Measurements from ENCODE around the gene TIGD3.
A peak's percentile ranks its signal among the peaks of the same experiment; 100 is the strongest.

TIGD3 gene

DNA sequence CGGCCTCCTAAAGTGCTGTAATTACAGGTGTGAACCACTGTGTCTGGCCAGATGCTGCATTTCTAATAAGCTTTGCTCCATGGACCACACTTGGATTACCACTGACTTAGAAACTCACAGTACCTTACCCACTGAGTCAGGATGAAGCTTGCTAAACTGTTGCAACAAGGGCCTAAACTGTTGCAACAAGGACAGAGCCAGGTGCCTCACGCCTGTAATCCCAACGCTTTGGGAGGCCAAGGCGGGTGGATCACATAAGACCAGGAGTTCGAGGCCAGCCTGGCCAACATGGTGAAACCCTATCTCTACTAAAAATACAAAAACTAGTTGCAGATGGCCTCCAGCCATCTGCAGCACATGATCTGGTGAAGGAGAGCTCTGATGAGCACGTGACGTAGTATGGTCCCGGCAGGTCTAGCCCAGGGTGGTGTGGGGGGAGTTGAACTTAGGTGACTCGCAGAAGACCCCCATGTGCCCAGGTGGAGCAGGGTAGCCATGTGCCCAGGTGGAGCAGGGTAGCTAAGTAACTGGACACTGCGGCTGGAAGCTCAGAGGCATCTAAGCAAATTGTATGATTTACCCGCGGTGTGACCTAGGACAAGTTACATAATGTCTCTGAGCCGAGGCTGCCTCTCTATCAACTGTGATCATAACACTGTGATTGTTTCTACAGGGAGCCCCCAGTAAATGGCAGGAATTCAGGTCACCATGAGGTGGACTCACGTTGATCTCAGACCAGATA lies 19.5 kb downstream of the TIGD3 start:
- DNase-seq = no peak

DNA sequence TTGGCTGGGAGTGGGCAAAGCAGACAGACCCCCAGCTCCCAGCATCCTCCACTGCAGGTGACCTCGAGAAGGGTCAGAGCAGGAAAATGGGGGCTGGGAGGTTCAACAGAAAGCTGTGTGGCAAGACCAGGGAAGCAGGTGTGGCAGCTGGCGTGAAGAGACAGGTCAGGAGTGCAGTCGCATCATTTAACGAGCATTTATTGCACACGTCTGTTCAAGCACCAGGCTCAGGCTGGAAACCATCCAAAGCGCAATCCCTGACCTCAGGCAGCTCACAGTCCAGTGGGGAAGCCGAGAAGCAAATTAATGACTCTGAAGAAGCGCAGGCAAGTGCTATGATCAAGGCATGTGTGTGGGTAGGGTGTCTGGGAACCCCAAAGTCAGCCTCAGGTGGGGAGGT lies 20.5 kb downstream of the TIGD3 start:
- DNase-seq = no peak

DNA sequence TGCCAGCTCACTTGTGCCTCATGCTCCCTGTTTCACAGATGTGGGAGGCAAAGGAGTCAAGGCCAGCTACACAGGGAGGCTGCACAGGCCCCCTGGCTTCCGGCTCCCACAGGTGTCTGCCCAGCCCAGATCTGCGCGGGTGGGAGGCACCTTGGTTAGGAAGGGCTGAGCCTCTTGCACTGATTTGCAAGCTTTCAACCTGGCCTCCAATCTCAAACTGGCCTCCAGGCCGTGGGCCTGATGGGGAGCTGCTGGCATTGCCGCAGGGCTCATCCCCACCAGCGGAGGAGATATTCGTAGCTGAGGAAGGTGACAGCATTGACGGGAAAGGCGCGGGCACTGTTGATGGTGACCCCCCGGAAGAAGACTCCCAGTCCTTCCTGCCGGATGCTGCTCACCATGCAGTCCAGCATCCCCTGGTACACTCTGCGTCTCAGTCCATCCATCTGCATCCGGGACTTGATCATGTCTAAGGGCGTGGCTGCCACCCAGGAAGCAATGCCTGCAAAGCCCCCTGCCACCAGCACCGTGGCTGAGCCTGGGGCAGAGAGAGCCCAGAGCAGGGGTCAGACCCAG lies 21.7 kb downstream of the TIGD3 start:
- no peak for DNase-seq

DNA sequence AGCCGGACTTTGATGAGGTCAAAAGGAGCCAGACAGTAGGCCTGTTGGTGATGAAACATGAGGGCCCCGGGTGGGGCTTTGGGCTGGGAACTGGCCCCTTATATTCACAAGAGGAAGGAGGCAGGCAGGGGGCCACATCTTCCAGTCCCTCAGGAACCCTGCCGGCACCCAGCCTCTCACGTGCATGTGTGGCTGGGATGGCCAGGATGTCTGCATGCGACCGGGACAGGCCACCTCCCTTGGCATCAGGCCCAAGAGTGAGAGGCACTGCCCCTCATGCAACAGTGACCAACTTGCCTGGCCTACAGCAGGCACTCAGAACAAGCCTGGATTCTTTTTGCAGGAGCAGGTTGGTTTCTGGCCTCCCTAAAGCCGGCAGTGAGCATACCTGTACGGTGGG lies 22.5 kb downstream of the TIGD3 start:
- DNase-seq = no peak

DNA sequence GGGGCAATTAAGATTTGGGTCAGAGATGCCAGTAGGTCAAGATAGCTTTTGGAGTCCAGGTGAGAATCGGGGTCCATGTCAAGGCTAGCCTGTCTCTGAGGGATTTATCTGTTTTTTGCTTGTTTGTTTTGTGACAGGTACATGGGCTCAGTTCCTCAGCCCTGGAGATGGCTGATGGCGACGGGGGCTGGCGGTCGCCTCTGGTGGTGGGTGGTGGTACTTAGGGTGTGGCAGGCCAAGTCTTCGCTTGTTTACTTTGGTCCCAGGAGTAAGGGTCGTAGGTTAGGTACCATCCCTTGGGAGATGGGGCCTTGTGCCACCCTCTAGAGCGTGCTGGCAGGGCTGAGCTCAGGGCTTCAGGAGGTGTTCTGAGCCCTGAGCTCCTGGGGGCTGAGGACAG lies 23.2 kb downstream of the TIGD3 start:
- no peak for DNase-seq

DNA sequence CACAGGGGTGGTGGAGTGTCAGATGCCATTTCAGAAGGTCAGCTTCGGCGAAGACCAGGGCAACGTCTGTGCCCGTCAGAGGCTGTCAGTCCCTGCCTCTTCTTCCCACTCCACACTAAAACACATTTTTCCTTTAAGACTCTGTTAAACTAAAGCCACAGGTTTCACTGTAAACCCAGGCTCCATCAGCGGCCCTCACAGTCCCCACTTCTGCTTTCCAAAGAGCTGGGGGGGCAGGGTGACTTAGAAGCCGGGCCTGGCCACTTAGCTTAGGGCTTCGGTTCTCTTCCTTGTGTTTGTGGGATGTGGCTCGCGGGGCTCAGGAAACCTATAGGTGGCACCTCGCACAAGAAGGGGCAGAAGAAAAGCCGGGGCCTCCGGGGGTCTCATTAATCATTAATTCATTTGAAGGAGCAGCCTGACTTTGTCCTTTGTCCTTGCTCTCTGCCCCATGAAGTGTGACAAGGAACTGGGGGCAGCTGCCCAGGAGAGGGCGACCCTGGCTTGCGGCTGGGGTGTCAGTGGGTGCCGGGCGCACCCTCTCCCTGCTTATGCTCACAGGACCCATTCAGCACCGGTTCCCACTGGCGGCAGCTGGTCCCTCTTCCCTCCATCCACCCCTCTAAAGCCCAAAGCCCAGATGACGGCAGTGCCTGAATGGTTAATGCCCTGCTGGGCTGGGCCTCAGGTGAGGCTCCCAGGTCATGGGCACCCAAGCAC lies 23.8 kb downstream of the TIGD3 start:
- DNase-seq = no peak

DNA sequence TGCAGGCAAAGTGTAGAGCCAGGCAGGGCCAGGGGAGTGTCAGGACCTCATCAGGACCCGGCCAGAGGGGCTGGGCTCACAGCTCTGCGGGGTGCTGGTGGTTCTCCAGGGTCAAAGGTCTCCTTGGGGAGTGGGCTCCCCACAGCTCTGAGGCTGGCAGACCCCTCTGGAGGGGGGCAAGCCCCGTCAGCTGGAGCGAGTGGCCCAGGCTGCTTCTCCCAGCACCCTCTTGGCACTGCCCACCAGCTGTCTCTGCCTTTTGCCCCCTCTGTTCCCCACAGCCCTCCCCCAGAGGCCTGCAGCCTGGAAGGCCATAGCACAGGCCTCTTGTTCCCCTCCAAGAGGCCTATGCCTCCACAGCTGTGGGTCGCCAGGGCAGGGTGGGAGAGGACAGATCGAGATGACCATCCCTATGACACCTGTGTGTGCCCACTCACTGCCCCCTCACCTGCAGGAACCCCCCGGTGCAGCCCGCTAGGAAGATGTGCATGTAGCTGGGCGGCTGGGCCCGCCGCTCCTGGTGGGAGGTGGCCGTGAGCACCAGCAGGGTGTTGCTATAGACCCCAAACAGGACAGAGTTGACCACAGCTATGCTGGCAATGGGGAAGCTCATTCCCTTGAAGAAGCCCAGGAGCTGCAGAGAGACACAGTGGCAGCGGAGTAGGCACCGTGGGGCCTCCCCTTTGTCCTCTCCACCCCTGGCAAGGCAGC lies 24.5 kb downstream of the TIGD3 start:
- DNase-seq = no peak

DNA sequence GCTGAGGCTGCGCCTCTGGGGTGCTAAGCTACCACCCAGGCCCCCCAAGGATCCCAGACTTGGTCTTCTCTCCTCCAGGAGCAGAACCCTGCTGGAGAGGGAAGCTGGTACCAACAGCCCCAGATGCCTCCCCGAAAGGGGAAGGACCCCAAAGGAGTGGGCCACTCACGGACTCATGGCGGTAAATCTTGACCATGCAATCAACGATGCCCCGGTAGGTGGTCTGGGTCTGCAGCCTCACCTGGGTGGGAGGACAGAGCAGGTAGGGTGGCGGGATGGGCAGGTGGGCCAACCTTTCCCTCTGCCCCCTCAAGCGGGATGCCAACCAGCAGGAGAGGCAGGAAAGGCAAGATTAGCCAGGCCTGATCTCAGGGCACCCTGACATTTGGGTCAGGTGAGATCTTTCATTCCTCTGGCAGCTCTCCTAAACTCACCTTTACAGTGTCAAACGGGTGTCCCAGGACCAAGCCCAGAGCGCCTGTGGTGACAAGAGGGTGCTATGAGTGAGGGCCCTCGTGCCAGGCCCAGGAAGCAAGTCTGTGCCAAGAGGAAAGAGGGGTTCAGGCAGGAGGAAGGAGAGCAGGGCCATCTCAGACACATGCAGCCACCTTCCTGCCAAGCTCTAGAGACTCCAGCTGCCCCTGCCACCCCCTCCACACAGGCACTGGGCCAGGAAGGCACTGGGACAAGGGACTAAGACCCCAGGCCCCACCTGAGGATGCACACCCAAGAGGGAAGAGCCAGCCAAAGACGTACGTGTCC lies 25.3 kb downstream of the TIGD3 start:
- no peak for DNase-seq

DNA sequence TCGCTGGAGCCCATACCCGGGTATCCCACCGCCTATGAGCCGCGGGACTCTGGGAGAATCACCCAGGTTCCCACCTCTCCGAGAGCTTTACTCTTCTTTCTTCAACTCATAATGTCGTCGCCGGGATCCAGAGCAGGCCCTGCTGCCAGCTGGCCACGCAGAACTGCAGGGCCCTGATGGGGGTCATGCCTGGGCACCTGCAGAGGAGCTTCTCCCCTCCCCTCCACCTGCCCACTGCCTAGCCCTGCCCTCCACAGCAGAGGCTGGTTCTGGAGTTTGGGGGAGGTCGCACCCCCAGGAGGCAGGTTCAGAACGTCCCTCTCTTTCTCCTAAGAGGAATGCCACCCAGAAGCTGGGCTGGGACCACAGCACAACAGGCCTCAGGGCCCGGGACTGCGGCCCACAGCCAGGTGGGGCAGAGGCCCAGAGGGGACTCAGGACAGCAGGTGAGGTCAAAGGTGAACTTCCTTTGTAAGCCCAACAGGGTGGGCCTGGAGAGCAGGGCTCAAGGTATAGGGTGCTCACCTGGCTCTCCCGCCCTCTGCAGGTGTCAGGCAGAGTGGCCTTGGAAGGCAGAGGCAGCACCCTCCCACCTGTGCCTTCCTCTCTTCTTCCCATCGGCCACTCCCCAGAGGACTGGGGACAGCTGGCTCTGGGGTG lies 26.0 kb downstream of the TIGD3 start:
- DNase-seq = no peak

DNA sequence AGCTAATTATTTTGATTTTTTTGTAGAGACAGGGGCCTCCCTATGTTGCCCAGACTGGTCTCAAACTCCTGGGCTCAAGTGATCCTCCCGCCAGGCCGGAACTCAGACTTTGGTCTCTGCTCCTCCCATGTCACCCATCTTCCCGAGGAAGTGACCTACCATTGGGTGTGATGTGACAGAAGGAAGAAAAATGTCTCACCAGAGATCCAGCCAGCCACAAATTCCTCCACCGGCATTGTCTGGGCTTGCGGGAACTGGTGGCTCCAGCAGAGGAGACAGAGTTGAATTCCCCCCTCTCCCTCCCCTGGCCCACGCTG lies 27.1 kb downstream of the TIGD3 start:
- no peak for DNase-seq

DNA sequence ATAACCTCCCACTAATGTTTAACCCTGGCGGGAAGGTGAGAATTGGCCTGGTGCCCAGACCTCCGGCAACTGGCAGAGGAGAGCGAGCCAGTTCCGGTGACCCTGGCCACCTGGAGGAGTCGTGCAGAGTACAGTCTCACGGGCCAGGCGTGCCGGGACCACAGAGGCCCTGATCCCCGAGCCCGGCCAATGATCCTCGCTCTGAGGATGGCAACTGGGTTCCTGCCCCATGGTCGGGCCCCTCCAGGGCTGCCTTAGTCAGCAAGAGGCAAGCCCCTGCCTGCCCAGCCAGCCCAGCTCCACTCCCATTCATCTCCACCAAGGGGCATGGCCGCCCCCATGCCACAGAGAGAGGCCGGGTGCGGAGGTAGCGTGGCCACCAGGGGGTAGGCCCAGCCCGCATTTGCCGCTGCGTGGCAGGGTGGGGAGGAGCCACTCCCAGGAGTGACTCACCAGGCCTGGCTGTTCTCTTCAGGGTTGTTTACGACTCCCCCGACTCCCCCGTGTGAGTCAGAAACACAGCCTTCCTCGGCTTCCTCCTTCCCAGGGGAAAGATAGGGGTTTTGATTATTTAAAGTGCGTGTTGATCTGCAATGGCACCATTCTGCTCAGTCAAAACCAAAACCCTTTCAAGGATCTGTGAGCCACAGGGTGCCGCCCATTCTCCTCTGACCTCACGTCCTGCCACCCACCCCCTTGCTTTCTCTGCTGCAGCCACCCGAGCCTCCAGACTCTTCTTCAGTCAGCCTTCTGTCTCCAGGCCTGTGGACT lies 27.7 kb downstream of the TIGD3 start, which contains the start of gene SLC25A45:
SLC25A45 (minus strand) TSS at position 614 of the 771 bp plus-strand sequence. CDS start 695 bp downstream, outside the sequence.
- peak; percentile 83 for DNase-seq

DNA sequence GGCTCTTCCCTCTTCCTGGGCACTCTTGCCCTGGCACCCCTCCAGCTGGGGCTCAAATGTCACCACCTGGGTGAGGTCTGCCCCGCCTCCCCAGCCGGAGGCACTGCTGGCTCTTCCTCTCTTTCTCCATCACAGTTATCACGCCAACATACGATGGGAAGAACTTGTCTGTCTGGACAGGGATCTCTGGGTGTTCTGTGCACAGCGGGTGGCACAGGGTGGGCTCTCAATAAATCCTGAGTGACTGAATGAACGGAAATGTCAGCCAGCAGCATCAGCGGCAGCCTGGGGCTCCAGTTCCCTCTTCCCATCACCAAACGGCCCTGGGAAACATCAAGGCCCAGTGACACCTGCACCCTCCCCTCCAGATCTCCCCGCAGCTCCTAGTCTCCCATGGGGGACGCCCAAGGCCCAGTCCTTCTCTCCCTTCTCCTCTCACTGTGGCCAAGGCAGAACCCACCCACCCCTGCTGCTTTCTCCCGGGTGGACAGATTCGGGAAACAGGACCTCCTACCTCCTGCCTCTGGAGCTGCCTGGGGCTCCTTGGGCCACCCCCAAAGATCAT lies 28.3 kb downstream of the TIGD3 start:
- DNase-seq = peak; percentile 71

DNA sequence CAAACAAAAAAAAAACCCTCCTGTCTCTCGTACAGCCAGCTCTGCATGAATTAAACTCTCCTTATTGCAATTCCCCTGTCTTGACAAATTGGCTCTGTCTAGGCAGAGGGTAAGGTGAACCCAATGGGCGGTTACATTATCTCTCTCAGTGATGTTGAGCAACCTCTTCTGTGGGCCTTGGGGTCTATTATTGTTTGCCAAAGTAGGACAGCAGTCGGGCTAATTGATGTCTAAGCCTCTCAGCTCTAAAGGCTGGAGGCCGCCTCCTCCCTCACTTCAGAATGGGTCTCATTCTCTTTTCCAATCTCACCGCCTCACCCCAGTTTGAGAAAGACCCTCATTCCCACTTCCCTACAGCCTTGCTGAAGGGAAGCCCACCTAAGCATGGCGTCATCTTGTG lies 29.2 kb downstream of the TIGD3 start:
- DNase-seq = no peak

DNA sequence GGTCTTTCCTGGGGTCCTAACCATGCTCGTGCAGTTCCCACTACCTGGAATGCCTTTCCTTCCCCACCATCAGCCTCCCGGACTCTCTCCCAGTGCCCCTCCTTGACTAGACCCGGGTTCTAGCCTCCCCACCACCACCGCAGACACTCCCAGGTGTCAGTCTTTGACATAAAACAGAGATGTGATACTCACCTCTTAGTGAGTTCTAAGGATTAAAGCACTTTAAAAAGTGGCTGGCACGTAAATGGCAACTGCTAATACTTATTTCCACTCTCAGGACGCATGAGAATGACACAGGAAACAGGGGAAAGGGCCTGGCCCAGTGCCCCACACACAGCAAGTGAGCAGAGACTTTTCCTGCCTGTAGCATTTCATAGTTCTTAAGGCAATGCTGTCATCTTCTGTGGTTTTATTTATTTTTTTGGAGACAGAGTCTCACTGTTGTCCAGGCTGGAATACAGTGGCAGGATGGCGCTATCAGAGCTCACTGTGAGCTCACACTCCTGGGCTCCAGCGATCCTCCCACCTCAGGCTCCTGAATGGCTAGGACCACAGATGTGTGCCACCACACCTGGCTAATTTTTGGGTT lies 29.8 kb downstream of the TIGD3 start:
- DNase-seq = no peak

DNA sequence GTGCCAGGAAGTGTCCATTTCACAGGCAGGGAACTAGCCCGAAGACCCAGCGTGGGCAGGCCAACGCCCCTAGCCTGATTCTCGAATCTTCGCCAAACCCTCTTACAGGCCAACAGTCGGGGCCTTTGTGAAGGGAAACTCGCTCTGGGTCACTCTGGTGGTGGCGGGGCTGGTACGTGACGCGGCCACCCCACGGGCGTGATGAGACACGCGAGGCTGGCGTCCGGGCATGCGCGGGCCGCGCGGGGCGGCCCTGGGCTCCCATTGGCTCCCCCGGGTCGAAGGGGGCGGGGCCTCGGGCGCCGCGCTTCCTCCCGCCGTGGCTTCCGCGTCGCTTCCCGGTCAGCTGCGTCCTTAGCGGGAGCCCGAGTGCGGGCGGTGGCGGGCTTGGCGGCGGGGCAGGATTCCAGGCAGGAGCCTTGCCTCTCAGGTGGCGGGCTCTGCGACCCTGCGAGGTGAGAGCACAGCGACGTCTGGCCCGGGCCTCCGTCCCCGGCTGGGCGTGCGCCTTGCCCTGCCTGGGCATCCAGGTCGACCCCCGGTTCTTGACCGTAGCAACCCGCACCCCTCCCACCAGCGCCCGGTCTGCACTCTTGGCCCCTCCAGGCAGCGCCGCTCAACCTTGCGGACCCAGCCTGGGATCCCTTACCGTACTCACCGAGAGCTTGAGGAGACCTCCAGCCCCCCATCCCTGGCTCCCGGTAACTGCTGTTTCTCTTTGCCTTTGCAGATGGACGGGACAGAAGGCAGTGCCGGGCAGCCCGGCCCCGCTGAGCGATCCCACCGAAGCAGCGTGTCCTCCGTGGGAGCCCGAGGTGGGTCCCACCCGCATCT lies 32.0 kb downstream of the TIGD3 start, which contains the start of gene FRMD8:
FRMD8 (plus strand) TSS at position 331 of the 834 bp plus-strand sequence; CDS start at position 731, 400 bp downstream.
- DNase-seq = peak; percentile 89

DNA sequence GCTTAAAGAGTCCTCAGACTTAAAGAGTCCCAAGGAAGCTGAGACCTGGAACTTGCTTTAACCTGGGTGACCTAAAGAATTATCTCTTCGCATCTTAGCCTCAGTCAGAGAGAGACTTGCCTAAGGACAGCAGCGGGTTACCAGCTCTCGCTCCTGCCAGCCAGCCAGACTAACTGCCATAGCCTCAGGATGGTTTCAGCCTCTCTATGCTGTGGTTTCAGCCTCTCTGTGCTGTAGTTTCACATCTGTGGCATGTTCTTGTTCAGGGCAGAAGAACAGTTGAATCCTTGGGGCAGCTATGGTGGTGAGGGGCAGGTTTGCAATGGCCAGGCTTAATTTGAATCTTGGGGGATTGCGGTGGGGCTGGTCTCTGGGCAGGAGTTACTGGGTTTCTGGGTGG lies 34.2 kb downstream of the TIGD3 start:
- no peak for DNase-seq

DNA sequence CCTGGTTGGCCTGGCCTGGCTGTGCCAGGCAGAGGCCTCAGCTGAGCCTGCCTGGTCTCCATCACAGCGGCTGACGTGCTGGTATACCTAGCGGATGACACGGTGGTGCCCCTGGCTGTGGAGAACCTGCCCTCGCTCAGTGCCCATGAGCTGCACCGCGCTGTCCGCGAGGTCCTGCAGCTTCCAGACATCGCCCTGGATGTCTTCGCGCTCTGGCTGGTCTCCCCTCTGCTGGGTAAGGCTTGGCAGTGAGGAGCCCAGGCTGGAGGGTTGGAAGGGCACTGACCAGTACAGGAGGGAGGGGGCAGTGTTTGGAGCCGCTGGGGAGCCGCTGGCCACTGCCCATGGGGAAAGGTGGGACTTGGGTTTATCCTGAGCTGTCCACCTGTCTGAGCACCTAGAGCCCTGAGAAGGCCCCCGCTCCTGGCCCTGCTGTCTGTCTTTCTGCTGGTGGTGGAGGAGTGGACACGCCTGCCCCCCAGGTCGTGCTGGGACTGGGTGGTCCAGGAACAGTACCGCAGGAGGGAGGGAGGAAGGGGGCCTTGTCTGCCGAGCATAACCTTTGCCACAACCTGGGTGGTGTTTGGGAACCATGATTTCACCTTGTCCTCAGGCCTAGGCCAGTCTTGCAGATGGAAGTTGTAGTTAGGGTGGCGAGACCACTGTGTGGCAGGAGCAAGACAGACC lies 34.9 kb downstream of the TIGD3 start:
- DNase-seq = no peak

DNA sequence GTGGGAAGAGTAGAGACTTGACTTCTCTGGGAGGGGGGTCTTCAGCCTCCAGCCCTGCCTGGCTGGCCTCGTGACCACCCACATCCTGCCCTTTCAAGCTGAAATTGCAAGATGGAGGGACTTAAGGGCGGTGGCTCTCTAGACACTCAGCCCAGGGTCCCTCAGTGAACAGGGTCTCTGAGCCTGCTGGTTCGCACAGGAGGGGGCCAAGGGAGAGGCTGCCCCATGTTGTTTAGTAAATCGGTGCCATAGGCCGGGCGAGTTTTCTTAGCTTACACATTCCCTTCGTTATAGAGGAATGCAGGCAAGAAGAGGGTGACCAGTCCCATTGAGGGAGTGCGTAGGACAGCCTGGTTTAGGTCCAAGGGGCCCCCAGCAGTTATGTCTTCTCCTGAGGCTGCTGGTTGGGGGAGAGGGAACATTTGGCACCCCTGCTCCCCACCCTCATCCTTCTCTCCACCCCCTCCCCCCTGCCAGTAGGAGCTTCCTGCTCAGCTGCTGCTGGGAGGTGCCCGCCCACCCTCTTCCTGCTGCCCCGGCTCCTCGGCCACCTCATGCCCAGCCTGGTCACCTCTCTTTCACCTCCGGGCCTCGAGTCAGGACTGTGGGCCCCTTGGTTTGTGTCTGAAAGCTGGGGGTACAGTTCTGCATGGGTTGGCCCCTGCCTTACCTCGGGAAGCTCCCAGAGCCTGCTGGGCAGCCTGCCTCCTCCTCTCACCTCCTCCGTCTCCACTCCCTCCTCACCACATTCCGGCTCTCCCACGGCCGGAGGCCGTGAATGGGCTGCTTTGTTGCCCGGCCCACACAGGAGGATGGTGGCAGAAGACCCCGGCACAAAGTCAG lies 35.8 kb downstream of the TIGD3 start:
- DNase-seq = no peak
